ENCODE results near the gene VSIG8.

VSIG8 gene

GRCh38 chr1:159829822-159830465 lies 32.5 kb downstream of the VSIG8 start:
- no peak for DNase-seq (ENCODE audit: low read depth, low spot score)

GRCh38 chr1:159829273-159829634 lies 33.2 kb downstream of the VSIG8 start:
- DNase-seq (ENCODE audit: low read depth, low spot score), result no peak

GRCh38 chr1:159828581-159829272 lies 33.7 kb downstream of the VSIG8 start:
- DNase-seq (ENCODE audit: low read depth, low spot score), result no peak

GRCh38 chr1:159828176-159828575 lies 34.3 kb downstream of the VSIG8 start:
- no peak for DNase-seq (ENCODE audit: low read depth, low spot score)

GRCh38 chr1:159827549-159827948 lies 34.9 kb downstream of the VSIG8 start:
- no peak for DNase-seq (ENCODE audit: low read depth, low spot score)

GRCh38 chr1:159827102-159827490 lies 35.4 kb downstream of the VSIG8 start:
- no peak for DNase-seq (ENCODE audit: low read depth, low spot score)

- DNase-seq (ENCODE audit: low read depth, low spot score), result no peak
Observed at GRCh38 chr1:159826441-159827101, 35.9 kb downstream of the VSIG8 start, which contains the start of gene SLAMF8. Gene SLAMF8 (plus strand): TSS chr1:159826873. CDS start chr1:159826899, 26 bp downstream.

GRCh38 chr1:159825564-159825963 lies 36.9 kb downstream of the VSIG8 start:
- no peak for DNase-seq (ENCODE audit: low read depth, low spot score)

GRCh38 chr1:159823406-159823805 lies 39.1 kb downstream of the VSIG8 start:
- no peak for DNase-seq (ENCODE audit: low read depth, low spot score)

GRCh38 chr1:159821171-159821867 lies 41.1 kb downstream of the VSIG8 start:
- no peak for DNase-seq (ENCODE audit: low read depth, low spot score)

GRCh38 chr1:159817276-159818041 lies 45.0 kb downstream of the VSIG8 start:
- DNase-seq (ENCODE audit: low read depth, low spot score), result no peak

GRCh38 chr1:159815926-159816325 lies 46.5 kb downstream of the VSIG8 start:
- no peak for DNase-seq (ENCODE audit: low read depth, low spot score)

GRCh38 chr1:159804924-159805323 lies 57.5 kb downstream of the VSIG8 start:
- no peak for DNase-seq (ENCODE audit: low read depth, low spot score)

All from smooth muscle cell of the brain vasculature (primary cell).